Right lung (tissue), 5 donors: ENCODE results near the gene NAT14. TPM values are rescaled to one million over a fixed set of nuclear protein-coding genes. Genes with fewer than 3 reads are reported as not detected.
"Not testable (repeated sequence)": the region's sequence is repeated elsewhere in the genome, so short reads cannot be mapped to it uniquely, and the experiment has no call there.

ENCODE experiments used
- DNase-seq, 2 donors: peaks; one replicate each; pipeline ENCODE4 v3.0.0-alpha.2; 2013
- polyA plus RNA-seq, 5 donors: library from polyadenylated mRNA; unstranded; fragments of 120-200 nt; gene quantifications; one replicate each; pipeline versions ENCODE4 v1.2.1 to v1.2.3, GENCODE V29; 2013; ENCODE audit warnings: inconsistent platforms in 1 of 5, low replicate concordance in 1 of 5; ENCODE audit not compliant: insufficient read length in 5 of 5, insufficient read depth in 1 of 5

The NAT14 gene
- polyA plus RNA-seq, 5 donors: 28.6 to 60.8 (median 42.3) TPM

GRCh38 chr19:55530996-55531395 lies 46.0 kb downstream of the NAT14 start:
- DNase-seq: no peak

DNA sequence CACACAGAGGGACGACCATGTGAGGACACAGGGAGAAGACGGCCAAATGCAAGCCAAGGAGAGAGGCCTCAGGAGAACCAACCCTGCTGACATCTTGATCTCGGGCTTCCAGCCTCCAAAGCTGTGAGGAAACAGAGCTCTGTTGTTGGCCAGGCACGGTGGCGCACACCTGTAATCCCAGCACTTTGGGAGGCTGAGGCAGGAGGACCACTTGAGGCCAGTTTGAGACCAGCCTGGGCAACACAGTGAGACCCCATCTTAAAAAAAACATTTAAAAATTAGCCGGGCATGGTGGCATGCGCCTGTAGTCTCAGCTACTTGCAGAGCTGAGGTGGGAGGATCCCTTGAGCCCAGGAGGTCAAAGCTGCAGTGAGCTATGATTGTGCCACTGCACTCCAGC lies 49.3 kb downstream of the NAT14 start:
- DNase-seq: not testable (repeated sequence)

DNA sequence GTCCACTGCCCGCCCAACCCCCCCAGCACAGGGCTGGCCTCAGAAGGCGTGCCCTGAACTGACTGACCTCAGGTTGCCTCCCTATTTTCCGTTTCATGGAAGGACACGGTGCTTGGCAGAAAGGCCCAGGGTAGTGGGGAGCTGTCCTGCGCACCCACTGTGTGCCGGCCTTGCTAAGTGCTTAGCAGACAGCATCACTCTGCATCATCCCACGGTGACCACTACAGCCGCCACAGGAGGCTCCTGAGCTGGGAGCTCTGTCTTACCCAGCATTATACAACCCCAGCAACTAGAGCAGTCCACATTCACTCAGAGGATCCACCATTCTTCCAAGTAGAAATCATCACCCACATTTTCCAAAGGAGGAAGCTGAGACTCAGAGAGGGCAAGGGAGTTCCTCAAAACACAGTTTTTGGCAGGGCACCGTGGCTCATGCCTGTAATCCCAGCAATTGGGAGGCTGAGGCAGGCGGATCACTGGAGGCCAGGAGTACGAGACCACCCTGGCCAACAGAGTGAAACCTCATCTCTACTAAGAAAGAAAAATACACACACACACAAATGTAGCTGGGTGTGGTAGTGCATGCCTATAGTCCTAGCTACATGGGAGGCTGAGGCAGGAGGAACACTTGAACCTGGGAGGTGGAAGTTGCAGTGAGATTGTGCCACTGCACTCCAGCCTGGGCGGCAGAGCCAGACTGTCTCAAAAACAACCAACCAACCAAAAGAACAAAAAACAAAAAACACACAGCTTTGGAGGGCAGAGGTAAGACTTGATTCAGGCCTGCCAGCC lies 50.4 kb downstream of the NAT14 start:
- no peak for DNase-seq

DNA sequence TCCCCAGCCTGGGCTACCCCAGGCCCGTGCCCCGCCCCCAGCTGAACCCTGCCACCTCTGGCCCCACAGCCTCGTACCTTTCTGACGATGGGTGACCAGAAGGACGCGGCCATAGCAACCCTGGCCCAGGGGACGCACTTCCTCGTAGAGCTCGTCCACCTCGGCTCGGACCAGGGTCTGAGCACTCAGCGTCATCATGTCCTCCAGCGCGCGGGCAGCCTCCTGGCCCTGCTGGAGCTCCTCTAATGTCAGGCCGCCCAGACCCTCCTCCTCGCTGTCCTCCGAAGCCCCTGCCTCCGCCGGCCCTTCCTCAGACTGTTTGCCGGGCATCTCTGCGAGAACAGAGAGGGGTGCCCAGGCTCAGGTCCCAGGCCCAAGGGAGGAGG lies 51.0 kb downstream of the NAT14 start:
- no peak for DNase-seq

- no peak for DNase-seq
These were observed 51.4 kb downstream of the NAT14 start for GRCh38 chr19:55536366-55536765.

Other genes starting within 250 kb of the NAT14 start
- gene PPP6R1, start 226.2 kb upstream of the NAT14 start, polyA plus RNA-seq: 10 to 100 TPM; 28.8 to 46.0 (median 35.3) TPM
- 10 to 100 TPM; 20.9 to 50.7 (median 28.5) TPM for gene HSPBP1, start 205.1 kb upstream of the NAT14 start, polyA plus RNA-seq
- gene BRSK1, start 201.2 kb upstream of the NAT14 start, polyA plus RNA-seq: 10 to 100 TPM; 10.2 to 20.8 (median 15.7) TPM
- gene TMEM150B, start 159.8 kb upstream of the NAT14 start, polyA plus RNA-seq: under 1 TPM; 0.56 to 0.83 (median 0.64) TPM
- 10 to 100 TPM; 16.0 to 30.0 (median 22.8) TPM for gene KMT5C, start 145.3 kb upstream of the NAT14 start, polyA plus RNA-seq
- 1 to 10 TPM in 1 of 5 donors, under 1 TPM in 4; 0.14 to 1.4 (median 0.35) TPM for gene COX6B2, start 130.5 kb upstream of the NAT14 start, polyA plus RNA-seq
- gene GARIN5B, start 121.9 kb upstream of the NAT14 start, polyA plus RNA-seq: under 1 TPM in 2 of 5 donors, not detected in 3; 0.04 to 0.06 TPM
- under 1 TPM; 0.26 to 0.76 (median 0.49) TPM for gene IL11, start 114.7 kb upstream of the NAT14 start, polyA plus RNA-seq
- 10 to 100 TPM in 2 of 5 donors, 1 to 10 TPM in 2, under 1 TPM in 1; 0.93 to 13.6 (median 6.6) TPM for gene TMEM190, start 108.4 kb upstream of the NAT14 start, polyA plus RNA-seq
- 1 to 10 TPM in 2 of 5 donors, under 1 TPM in 3; 0.23 to 2.3 (median 0.77) TPM for gene TMEM238, start 100.9 kb upstream of the NAT14 start, polyA plus RNA-seq
- gene RPL28, start 99.3 kb upstream of the NAT14 start, polyA plus RNA-seq: 1,000 to 10,000 TPM in 4 of 5 donors, 100 to 1,000 TPM in 1; 947 to 1,993 (median 1,238) TPM
- gene UBE2S, start 77.4 kb upstream of the NAT14 start, polyA plus RNA-seq: 10 to 100 TPM; 32.8 to 53.3 (median 35.3) TPM
- under 1 TPM; 0.16 to 0.23 (median 0.18) TPM for gene SHISA7, start 41.9 kb upstream of the NAT14 start, polyA plus RNA-seq
- 10 to 100 TPM; 21.5 to 53.9 (median 25.7) TPM for gene ISOC2, start 23.5 kb upstream of the NAT14 start, polyA plus RNA-seq
- not detected for gene C19orf85, start 20.4 kb upstream of the NAT14 start, polyA plus RNA-seq
- 1 to 10 TPM; 2.0 to 7.0 (median 2.2) TPM for gene ZNF628, start 8.6 kb upstream of the NAT14 start, polyA plus RNA-seq
- gene SSC5D, start 3.2 kb downstream of the NAT14 start, polyA plus RNA-seq: 10 to 100 TPM in 1 of 5 donors, 1 to 10 TPM in 4; 3.1 to 15.6 (median 8.8) TPM
- under 1 TPM in 1 of 5 donors, not detected in 4; 0.41 TPM for gene SBK2, start 51.9 kb downstream of the NAT14 start, polyA plus RNA-seq
- 1 to 10 TPM in 1 of 5 donors, under 1 TPM in 4; 0.55 to 1.2 (median 0.73) TPM for gene SBK3, start 60.4 kb downstream of the NAT14 start, polyA plus RNA-seq
- 10 to 100 TPM in 4 of 5 donors, 1 to 10 TPM in 1; 10.0 to 20.2 (median 13.7) TPM for gene ZNF579, start 95.7 kb downstream of the NAT14 start, polyA plus RNA-seq
- 10 to 100 TPM; 16.3 to 24.9 (median 19.1) TPM for gene FIZ1, start 114.3 kb downstream of the NAT14 start, polyA plus RNA-seq
- 10 to 100 TPM in 1 of 5 donors, 1 to 10 TPM in 4; 6.0 to 11.8 (median 6.1) TPM for gene ZNF524, start 115.1 kb downstream of the NAT14 start, polyA plus RNA-seq
- gene ZNF865, start 120.5 kb downstream of the NAT14 start, polyA plus RNA-seq: 10 to 100 TPM in 1 of 5 donors, 1 to 10 TPM in 4; 5.3 to 15.5 (median 7.9) TPM
- 10 to 100 TPM in 1 of 5 donors, 1 to 10 TPM in 4; 7.8 to 11.6 (median 8.8) TPM for gene ZNF784, start 139.4 kb downstream of the NAT14 start, polyA plus RNA-seq
- gene ZNF580, start 155.8 kb downstream of the NAT14 start, polyA plus RNA-seq: 10 to 100 TPM; 32.1 to 56.3 (median 38.3) TPM
- 10 to 100 TPM; 23.0 to 36.0 (median 29.5) TPM for gene ZNF581, start 158.5 kb downstream of the NAT14 start, polyA plus RNA-seq
- 10 to 100 TPM; 11.2 to 19.3 (median 13.7) TPM for gene CCDC106, start 163.0 kb downstream of the NAT14 start, polyA plus RNA-seq
- 100 to 1,000 TPM; 137 to 222 (median 182) TPM for gene U2AF2, start 169.8 kb downstream of the NAT14 start, polyA plus RNA-seq
- gene EPN1, start 190.0 kb downstream of the NAT14 start, polyA plus RNA-seq: 100 to 1,000 TPM in 1 of 5 donors, 10 to 100 TPM in 4; 57.6 to 140 (median 75.7) TPM